Inflammatory macrophage (primary cell): ENCODE measurements around the gene NUP93.

Experiments
- DNase-seq, 2 donors: peaks; one replicate each; pipeline ENCODE4 v3.0.0-alpha.2; 2020 to 2022

Gene NUP93

DNA sequence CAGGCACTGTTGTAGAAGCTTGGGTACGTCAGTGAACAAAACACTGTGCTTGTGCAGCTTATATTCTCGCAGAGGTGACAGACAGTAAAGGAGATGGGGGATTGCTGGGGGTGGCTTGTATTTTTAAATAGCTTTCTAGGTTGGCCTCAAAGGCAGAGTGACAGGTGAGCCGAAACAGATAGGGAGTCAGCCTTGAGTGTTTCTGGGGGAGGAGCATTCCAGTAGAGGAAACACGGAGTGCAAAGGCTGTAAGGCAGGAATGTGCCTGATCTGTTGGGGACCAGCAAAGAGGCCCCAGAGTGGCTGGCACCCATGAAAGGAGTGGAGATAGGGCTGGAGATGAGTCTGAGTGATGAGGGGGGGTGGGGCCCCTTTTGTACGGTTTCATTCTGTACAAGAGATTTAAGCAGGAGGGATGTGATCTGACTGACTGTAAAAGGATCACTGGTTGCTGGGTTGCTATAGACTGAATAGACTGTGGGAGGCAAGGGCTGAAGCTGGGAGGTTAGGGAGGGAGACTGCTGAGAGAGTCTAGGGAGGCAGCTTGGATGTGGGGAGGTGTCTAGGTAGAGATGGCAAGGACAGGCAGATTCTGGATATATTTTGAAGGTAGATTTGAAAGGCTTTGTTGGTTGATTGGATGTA is 15.2 kb downstream of the NUP93 start:
- DNase-seq = no peak

DNA sequence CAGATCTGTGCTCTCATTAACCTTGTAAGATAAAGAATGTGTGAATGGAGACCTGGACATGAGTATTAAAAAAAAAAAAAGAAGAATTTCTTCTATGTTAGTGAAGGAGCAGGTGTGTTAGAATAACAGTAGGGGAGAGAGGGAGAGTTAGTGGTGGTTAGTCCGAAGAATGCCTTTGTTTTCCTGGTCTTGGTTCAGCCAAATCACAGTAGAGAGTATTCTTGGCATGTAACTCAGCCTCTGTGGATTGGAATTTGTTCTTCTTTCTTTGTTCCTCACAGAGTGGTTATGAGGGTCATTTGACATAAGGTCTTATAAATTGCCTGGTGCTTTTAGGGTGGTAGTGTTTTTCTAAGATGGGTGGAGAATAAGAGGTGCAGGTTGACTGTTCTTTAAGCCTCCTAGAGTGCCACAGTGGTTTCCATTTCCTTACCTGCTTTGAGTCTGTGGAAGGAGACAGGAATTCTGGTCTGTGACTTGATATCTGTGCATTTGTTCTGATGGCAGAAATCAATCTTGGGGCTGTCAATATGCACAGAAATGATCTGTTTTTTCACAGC is 17.6 kb downstream of the NUP93 start:
- DNase-seq = no peak

DNA sequence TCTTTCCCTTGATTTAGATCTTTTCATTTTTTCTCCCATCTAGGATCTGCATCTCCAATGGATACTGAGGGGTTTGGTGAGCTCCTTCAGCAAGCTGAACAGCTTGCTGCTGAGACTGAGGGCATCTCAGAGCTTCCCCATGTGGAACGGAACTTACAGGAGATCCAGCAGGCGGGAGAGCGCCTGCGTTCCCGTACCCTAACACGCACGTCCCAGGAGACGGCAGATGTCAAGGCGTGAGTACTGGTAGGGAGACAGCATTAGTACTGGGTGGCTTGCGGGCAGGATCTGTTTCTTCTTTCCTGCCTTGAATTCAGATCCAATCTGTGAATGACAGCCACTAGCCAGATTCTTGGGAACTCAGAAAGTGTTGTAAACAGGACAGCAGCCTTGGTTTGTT is 18.3 kb downstream of the NUP93 start:
- DNase-seq = no peak

DNA sequence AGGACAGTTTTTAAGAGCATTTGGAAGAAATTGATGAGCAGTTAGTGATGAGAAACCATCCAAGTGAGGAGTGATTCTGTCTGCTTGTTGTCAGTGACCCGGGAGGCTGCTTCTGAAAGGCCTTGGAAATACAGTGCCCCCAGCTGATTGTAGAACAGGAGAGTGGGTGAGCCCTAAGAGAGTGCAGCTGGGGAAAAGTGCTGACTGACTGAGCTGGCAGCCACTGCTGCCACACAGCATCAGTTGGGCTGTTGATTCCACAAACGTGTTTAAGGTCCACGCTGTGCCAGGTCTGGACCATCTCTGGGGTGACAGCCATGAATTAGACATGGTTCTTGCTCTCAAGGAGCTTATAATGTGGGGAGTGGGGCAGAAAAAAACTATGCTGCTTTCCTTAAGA is 18.9 kb downstream of the NUP93 start:
- DNase-seq = no peak

DNA sequence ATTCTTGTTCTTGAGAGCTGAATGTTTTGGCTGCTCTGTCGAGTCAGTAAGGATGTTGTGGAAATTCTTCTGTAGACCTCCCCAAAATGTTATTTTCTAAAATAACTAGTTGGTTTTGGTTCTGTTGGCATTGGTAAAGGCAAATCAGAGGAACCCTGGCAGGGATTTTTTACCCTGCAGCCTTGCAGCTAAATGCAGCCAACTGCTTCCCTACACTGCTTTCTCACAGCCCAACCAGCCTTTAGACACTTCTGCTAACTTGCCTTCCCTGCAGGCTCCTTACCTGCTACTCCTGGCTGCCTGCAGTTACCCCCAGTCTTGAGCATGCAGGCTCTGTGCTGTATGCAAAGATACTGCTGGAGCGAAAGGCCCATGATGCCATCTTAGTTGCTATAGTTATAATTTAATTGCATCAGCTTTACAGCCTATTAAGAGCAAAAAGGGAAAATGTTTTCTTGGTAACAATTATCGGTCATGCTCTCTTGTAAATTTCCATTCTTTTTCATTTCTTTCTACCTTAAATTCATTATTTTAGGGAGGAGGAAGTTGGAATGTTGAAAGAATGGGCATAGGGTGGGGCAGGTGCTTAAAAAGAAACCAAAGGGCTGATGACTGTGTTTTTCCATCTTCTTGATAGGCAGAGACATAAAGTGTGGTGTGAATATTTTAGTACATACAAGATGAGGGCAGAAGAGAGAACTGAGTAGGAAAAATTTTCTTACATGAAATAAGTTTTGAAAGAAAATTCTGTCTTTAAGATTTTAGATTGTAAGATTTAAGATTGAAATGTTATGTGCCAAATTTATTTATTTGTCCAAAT is 20.0 kb downstream of the NUP93 start:
- DNase-seq = no peak

DNA sequence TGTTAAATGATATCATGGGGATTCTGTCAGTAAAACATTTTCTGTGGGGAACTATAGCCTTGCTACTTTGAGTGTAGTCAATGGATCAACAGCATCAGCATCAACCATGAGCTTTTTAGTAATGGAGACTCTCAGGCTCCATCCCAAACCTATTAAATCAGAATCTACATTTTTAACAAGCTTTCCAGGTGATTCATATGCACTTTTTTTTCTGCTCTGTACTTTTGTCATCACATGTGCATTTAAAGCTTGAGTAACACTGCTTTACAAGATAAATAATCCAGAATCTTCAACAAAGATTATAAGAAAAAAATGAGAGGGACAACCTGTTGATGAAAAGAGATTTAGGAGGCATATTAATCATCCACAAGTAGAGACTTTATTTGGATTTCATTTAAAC is 23.5 kb downstream of the NUP93 start:
- no peak for DNase-seq

DNA sequence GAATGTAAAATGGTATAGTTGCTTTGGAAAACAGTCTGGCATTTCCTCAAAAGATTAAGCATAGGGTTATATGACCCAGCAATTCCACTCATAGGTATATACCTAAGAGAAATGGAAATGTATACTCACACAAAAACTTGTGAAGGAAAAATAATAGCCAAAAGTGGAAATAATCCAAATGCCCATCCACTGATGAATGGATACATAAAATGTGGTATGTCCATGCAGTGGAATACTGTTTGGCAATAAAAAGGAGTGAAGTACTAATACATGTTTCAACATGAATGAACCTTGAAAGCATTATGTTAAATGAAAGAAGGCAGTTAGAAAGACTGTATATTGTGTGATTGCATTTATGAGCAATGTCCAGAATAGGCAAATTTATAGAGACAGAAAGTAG is 25.1 kb downstream of the NUP93 start:
- DNase-seq = no peak

DNA sequence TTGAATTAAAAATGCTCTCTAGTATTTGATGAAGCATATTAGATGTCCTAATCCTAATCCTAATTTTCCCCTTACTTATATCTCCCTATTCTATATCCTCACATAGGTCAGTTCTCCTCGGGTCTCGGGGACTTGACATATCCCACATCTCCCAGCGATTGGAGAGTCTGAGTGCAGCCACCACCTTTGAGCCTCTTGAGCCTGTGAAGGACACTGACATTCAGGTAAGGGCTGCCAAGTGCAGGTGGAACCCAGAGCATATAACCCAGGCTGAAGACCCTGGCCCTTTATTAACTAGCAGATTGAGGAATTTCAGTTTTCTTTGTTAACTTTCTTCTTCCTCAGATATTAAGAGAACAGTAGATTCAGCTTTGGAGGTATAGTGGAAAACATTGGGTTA is 28.5 kb downstream of the NUP93 start:
- no peak for DNase-seq

DNA sequence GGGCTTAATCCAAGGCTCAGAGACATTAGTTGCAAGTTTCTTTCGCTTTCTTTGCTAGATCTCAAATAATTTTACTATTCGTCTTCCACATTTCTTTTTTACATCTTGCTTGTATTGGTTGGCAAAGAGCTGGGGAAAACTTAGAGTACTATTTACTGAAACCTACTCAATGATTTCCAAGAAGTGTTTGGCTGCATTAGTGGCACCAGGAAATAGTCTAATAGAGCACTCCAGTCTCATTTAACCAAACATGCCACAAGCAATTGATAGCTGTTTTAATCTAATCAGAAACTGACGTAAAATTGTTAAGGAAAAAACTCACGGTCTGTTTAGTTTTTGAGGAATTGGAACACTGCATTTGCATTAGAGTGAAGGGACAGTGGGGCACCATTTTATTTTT is 29.0 kb downstream of the NUP93 start:
- no peak for DNase-seq

DNA sequence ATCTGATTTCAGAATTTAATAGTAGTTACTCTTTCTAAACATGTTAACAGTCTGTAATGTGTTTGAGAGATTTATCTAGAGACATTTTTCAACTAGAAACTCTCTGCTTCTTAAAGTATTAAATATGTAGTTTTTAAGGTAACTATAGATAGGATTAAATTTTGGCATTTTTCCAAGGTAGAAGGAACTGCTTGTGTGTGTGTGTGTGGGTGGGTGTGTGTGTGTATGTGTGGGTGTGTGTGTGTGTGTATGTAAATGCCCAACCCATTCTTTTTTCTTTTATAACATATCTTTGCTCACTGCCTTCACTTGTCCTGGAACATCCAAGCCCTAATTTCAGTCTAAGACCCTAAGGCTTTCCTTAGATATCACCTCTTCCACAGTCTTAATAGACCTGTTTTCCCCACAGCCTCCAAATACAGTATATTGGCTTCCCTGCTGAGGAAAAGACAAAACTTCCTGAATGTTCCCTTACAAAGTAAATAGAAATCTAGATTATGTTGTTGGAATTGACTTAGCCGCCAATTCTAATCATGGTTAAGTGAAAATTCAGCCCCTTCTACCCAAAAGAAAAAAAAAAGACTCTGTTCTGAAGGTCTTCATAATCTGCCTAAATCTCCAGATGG is 33.5 kb downstream of the NUP93 start:
- DNase-seq = no peak

DNA sequence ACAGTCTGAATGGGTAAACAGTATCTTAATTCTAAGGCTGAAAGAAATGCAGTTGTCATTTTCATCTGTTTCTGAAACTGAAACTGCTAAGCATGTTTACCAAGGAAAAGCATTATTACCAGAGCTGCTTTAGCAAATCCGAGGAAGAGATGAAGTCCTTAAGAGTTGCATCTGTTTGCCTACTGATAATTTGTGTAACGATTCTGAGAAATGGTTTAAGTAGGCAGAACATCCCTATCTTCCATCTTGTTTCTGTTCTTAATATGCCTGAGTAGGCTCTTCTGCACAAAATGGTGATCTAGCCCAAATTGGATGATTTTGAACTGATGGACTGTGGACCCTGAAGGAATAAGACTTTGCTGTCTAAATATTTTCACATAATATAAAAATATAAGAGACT is 34.9 kb downstream of the NUP93 start:
- DNase-seq = no peak

DNA sequence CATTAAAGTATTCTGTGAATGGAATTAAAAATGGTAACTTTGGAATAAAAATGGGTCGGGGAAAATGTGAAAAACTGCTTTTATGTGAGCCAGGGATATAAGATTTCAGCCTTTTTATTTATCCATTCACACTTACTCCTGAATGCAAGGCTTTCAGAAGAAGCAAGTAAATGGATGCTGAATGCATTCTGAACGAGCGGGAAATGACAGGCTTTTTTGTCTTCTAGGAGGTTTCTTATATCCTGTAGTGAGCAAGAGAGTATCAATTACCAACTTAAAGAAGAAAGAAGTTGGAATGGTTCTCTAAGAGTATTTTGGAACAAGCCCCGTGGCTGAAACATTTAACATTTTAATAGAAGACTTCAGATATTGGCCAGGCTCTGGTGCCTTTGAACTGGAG is 36.0 kb downstream of the NUP93 start:
- no peak for DNase-seq

DNA sequence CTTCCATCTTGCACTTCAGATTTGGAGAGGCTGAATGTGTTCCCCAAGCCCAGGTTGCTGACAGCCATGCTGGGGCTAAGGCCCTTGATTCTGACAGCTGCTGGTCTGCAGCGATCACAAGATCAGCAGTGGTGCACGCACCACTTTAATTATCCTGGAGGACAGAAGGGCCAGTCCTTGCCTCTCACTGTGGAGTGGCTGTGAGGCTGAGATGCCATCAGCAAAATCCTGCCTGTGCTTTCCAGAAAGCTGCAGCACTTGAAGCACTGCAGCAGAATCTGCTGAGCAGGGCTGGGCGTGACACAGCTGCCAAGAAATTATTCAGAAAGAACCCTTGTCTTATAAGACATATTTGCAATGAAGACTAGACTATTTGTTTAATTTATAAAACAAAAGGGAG is 37.1 kb downstream of the NUP93 start:
- DNase-seq = no peak

DNA sequence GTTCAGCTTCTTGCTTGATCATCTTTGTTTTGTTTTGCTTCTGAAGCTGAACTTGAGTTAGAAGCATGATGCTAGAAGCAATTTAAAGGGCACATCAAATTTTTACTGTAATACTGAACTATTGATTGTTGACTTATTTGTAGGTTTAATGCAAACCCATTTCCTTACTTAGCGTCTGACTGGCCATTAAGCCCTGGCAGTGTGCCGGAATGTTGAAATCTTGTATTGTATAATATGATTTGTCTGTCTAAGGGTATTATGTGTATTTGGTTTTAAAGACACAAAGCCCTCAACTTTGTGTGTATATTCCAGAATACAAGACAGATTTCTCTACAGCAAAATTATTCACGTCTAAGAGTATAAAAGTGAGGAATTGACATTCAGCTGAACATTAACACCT is 39.7 kb downstream of the NUP93 start:
- no peak for DNase-seq

DNA sequence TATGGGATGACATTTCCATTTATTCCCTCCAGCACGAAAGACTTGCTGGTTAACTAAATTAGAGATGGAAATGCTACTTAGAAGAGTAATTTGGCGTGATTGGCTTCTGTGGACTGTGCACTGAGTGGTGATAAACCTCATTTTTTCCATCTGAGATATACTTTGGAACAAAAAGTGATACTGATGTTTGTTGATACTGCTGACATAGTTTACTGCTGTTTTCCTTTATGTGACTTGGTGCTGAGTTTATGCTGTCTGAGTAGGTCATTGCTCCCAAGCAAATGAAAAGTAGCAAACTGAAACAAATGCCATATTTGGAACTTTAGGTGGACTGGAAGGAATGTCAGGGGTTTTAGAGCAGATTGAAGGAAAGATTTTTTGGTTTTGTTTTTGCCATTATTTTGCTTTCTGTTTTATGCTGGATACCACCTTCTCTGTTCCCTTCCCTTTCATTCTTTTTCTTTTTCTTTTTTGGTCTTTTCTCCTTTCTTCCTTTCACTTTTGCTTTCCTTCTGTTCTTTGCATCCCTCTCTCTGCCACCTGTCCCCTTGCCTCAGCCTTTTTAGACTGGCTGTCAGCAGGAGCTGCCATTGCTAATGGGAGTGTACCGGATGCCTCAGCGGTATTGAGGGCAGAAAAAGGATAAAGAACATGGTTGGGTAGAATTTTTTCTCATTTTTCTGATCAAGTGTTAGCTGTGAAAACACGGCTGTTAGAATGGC is 41.8 kb downstream of the NUP93 start:
- no peak for DNase-seq

DNA sequence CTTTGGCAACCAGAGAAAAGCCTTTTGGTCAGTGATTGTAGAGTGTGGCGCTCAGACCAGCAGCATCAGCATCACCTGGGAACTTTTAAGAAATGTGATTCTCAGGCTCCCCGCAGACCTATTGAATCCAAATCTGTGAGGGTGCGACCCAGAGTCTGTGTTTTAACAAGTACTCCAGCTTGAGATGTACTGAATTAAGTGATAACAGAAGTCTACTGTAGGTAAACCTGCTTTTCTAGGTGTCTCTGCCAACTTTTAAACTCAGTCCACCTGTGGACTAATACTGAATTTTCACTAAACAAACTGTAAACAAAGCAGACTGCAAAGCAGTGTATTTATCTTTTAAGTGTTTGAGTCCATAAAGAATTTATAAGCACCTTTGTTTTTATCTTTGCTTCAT is 43.6 kb downstream of the NUP93 start:
- no peak for DNase-seq

DNA sequence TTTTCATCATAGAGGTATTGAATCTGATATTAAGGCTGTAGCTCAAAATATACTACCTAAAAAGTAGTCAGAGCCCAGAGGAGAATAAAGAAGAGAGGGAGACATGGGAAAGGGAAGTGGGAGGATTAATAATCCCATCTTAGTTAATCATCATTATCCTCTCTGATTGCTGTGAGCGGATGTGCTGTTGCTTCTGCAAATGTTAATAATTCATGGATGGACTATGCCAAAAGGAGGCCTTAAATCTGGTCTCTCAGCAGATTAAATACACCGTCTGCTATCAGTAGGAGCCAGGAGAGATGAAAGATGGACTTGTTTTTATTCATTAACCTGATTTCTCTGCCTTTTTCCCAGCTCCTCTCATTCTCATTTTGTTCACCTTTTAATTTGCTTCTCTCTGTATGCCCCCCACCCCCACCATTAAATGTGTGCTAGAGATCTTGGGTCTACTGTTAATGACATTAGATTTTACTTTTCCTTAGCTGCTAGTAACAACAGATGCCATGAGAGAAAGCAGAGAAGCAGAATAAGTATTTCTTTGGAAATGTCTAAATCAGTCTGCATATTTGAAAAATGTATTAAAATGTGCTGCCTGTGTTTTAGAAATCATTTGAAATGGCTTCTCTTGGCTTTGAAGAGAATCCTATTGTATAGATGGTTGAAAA is 44.2 kb downstream of the NUP93 start:
- DNase-seq = no peak

DNA sequence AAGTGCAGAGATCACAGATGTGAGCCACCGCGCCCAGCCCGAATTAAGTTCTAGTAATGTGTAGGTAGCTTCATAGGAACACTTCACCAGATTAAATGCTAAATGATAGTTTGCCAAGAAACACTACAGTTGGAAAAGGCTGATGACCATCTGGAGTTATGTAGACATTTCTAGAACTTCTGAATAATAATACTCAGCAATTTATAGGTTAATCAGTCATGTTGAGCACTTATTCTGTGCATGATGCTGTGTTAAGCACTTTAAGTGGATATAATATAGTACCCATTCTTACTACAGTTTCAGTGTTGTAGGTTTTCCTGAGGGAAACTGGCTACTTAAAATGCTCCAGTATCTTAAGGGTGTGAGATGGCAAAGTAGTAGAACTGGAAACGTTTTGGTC is 45.2 kb downstream of the NUP93 start:
- DNase-seq = no peak

DNA sequence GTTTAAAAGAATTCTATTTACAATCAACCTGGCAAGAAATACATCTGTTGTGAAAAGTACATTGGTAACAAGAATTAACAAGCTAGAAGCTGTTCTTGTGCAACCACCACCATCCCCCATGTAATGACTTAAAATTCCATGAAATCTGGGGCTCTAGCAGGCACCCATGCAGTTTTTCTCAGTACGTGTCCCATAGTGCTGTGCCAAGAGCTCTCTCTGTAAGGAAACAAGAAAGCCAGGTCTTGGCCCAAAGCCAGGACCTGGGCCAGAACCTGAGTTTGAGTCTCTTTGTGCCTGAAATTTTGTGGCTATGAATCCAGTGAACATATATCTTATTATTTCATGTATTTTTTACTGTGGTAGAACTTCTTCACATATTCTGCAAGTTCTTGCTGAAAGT is 46.6 kb downstream of the NUP93 start:
- peak; percentile 19 to 35 for DNase-seq

DNA sequence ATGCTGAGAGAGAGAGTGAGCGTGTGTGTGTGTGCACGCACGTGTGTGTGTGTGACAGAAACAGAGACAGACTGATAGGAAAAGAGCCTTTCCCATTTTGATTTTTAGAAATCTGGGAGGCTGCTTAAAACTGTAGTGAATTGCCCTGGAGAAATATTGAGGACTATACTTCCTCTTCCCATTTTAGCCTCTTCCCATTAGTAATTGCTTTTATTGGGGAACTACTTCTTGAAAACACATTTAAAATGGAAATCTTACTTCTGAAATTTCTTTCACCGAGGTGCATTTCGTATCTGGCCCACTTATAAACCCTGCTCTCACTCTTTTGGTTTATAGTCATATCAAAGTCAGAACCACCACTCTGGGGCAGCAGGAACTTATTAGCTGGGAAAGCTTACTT is 47.1 kb downstream of the NUP93 start:
- peak; percentile 11 to 33 for DNase-seq

DNA sequence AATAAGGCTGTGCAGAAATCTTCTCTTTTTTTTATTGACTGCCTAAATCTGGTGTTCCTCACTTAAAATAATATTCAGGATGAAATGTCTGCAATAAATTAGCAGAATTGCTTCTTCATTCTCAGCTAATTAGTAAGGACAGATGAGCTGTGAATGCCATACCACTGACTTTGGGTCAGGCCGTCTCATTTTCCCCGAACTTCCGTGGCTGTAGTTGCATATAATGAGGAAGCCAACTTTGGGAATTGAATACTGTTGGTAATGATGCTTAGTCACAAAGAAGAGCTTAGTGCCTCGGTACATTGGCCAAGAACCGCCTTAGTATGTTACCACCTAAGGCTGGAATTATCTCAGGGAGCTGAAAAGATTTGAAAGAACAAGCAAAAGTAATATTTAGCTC is 47.6 kb downstream of the NUP93 start:
- peak in 1 of 2 donors; percentile 11 for DNase-seq

DNA sequence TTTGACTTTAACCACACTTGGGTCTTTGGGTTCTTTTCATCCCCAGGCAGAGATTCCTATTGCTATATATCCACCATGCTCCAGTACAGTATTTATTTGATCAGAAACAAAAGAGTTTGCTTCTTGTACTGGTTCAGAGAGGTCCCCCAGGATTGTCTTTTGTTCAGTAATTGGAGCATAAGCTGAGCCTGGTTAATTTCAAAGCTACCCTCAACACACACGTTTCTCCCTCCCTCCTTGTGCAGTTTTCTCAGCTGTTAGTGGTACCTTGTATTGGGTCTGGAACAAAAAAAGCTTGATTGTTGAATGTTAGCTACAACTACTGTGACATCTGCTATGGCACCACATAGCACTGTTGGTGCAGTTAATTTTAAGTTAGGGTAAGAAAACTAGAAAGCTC is 50.0 kb downstream of the NUP93 start:
- no peak for DNase-seq

DNA sequence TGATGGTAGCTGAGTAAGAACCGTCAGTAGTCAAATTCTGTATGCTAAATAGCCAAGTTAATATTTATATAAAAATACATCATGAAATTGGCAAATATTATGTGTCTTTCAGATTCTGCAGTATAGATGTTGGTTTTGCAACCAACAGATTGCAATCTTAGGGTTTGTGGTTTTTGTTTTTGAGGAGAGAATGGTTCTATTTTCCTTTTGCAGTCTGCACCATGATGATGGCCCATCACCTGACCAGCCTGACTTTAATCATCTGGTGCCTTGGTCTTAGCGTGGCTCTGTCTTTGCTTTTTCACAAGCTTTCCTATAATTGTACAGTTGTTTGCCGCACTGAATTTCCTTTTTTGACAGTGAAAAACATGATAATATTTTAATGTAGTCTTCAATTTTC is 50.7 kb downstream of the NUP93 start:
- DNase-seq = peak; percentile 50 to 62
